GM23338 (cell line): ENCODE results near the gene REEP5. TPM values are rescaled to one million over a fixed set of nuclear protein-coding genes. Genes with fewer than 3 reads are reported as not detected.
A peak's percentile ranks its signal among the peaks of the same experiment; 100 is the strongest.

Source experiments
- ATAC-seq: fragments of 200-7000 bp; cut with Tn5 transposase; 3 replicates; pipeline ENCODE4 v1.9.1; 2020
- DNase-seq: peaks from one replicate; pipeline ENCODE4 v3.0.0-alpha.2; 2015; ENCODE audit warnings: low spot score
- H2AFZ ChIP-seq: fragments of 200-600 bp; sonication (generic); 2 replicates; pipeline ENCODE4 v1.8.0; 2016; ENCODE audit warnings: antibody characterized with exemption, mild to moderate bottlenecking, moderate library complexity
- H3F3A ChIP-seq: fragments of 200-600 bp; sonication (generic); replicated peaks from 2 replicates; pipeline ENCODE4 v1.8.0; 2017; ENCODE audit warnings: antibody characterized with exemption, mixed run types, low read depth
- H3K27ac ChIP-seq: fragments of 200-600 bp; sonication (generic); 2 replicates; pipeline ENCODE4 v1.6.1; 2016; ENCODE audit warnings: low read depth
- H3K27me3 ChIP-seq: fragments of 200-600 bp; sonication (generic); 2 replicates; pipeline ENCODE4 v1.8.0; 2016; ENCODE audit warnings: mild to moderate bottlenecking, mixed run types, moderate library complexity; ENCODE audit not compliant: insufficient read depth
- H3K36me3 ChIP-seq: fragments of 200-600 bp; sonication (generic); 2 replicates; pipeline ENCODE4 v1.8.0; 2016; ENCODE audit warnings: mild to moderate bottlenecking; ENCODE audit not compliant: insufficient read depth
- H3K4me1 ChIP-seq: fragments of 200-600 bp; sonication (generic); 2 replicates; pipeline ENCODE4 v1.8.0; 2016; ENCODE audit warnings: mild to moderate bottlenecking, moderate library complexity; ENCODE audit not compliant: insufficient read depth
- H3K4me2 ChIP-seq: fragments of 200-600 bp; sonication (generic); 2 replicates; pipeline ENCODE4 v1.7.1; 2017; ENCODE audit warnings: mixed run types
- H3K4me3 ChIP-seq: fragments of 200-600 bp; sonication (generic); 2 replicates; pipeline ENCODE4 v1.6.1; 2016; ENCODE audit warnings: mixed run types
- H3K79me2 ChIP-seq: fragments of 200-600 bp; sonication (generic); replicated peaks from 2 replicates; pipeline ENCODE4 v1.8.0; 2017; ENCODE audit warnings: mild to moderate bottlenecking; ENCODE audit not compliant: insufficient read depth
- H3K9me2 ChIP-seq: fragments of 200-600 bp; sonication (generic); 2 replicates; pipeline ENCODE4 v1.8.0; 2017; ENCODE audit not compliant: insufficient read depth
- H4K20me1 ChIP-seq: fragments of 200-600 bp; sonication (generic); replicated peaks from 2 replicates; pipeline ENCODE4 v1.8.0; 2017; ENCODE audit warnings: mild to moderate bottlenecking; ENCODE audit not compliant: insufficient read depth
- H3K27ac Mint-ChIP-seq: 2 replicates; pipeline ENCODE4 v1.8.0; 2020; ENCODE audit warnings: inconsistent platforms, mild to moderate bottlenecking, moderate library complexity, mixed read lengths
- H3K27me3 Mint-ChIP-seq: 3 replicates; pipeline ENCODE4 v1.8.0; 2022; ENCODE audit warnings: low read depth, mild to moderate bottlenecking, moderate library complexity, mixed read lengths, inconsistent platforms; ENCODE audit not compliant: insufficient read depth, poor library complexity
- H3K36me3 Mint-ChIP-seq: 3 replicates; pipeline ENCODE4 v1.8.0; 2021; ENCODE audit warnings: low read depth, mild to moderate bottlenecking, inconsistent platforms, moderate library complexity, mixed read lengths
- H3K4me1 Mint-ChIP-seq: 3 replicates; pipeline ENCODE4 v1.8.0; 2020; ENCODE audit warnings: mild to moderate bottlenecking, inconsistent platforms, mixed read lengths
- H3K4me3 Mint-ChIP-seq: 3 replicates; pipeline ENCODE4 v1.8.0; 2021; ENCODE audit warnings: moderate library complexity, mild to moderate bottlenecking, inconsistent platforms, mixed read lengths
- H3K9me3 Mint-ChIP-seq: 3 replicates; pipeline ENCODE4 v1.8.0; 2020; ENCODE audit warnings: moderate library complexity, mild to moderate bottlenecking, inconsistent platforms, mixed read lengths
- CREB1 ChIP-seq: fragments of 250-450 bp; sonication (Bioruptor Pico); IDR thresholded peaks from 2 replicates; pipeline ENCODE4 v1.5.0; 2020; ENCODE audit warnings: low read depth, mild to moderate bottlenecking, moderate library complexity
- CTCF ChIP-seq, 2 experiments: fragments of 200-600 bp in 1 of 2; sonication (generic) in 1 of 2; conservative IDR thresholded peaks; 2 replicates each; pipeline versions ENCODE4 v1.5.1 to v1.6.1; 2016 to 2017; ENCODE audit warnings: antibody characterized with exemption in 2 of 2, low read depth in 2 of 2, mild to moderate bottlenecking in 2 of 2, moderate library complexity in 1 of 2
- ETS1 ChIP-seq: IDR thresholded peaks from 2 replicates; pipeline ENCODE4 v1.6.1; 2016; ENCODE audit warnings: antibody characterized with exemption
- EZH2 ChIP-seq: fragments of 200-600 bp; sonication (generic); IDR thresholded peaks from one replicate; pipeline ENCODE4 v1.8.0; 2017; ENCODE audit warnings: antibody characterized with exemption, mild to moderate bottlenecking, low read depth; ENCODE audit not compliant: unreplicated experiment
- EZH2phosphoT487 ChIP-seq: fragments of 200-600 bp; sonication (generic); IDR thresholded peaks from one replicate; pipeline ENCODE4 v1.8.1; 2018; ENCODE audit warnings: antibody characterized with exemption; ENCODE audit not compliant: unreplicated experiment
- JUNB ChIP-seq: IDR thresholded peaks from one replicate; pipeline ENCODE4 v1.6.1; 2016; ENCODE audit warnings: antibody characterized with exemption; ENCODE audit not compliant: unreplicated experiment
- NANOG ChIP-seq: IDR thresholded peaks from 2 replicates; pipeline ENCODE4 v1.6.1; 2016; ENCODE audit warnings: antibody characterized with exemption, borderline replicate concordance
- POLR2AphosphoS5 ChIP-seq: IDR thresholded peaks from 2 replicates; pipeline ENCODE4 v1.6.1; 2016; ENCODE audit warnings: antibody characterized with exemption, low read depth
- REST ChIP-seq: IDR thresholded peaks from one replicate; pipeline ENCODE4 v1.6.1; 2018; ENCODE audit warnings: antibody characterized with exemption; ENCODE audit not compliant: unreplicated experiment
- STAT1 ChIP-seq: IDR thresholded peaks from one replicate; pipeline ENCODE4 v1.6.1; 2016; ENCODE audit warnings: antibody characterized with exemption; ENCODE audit not compliant: unreplicated experiment
- ZNF114 ChIP-seq: fragments of 250-450 bp; sonication (Bioruptor Pico); IDR thresholded peaks from 2 replicates; pipeline ENCODE4 v1.5.0; 2020; ENCODE audit warnings: mild to moderate bottlenecking, moderate library complexity
- ZNF331 ChIP-seq: fragments of 250-450 bp; sonication (Bioruptor Pico); IDR thresholded peaks from 2 replicates; pipeline ENCODE4 v1.5.0; 2020; ENCODE audit warnings: low read depth, mild to moderate bottlenecking, moderate library complexity
- ZNF462 ChIP-seq: fragments of 250-450 bp; sonication (Bioruptor Pico); IDR thresholded peaks from 2 replicates; pipeline ENCODE4 v1.5.0; 2020; ENCODE audit warnings: mild to moderate bottlenecking, moderate library complexity
- polyA plus RNA-seq: library from polyadenylated mRNA; unstranded; fragments of >200 nt; fragmentation: Nextera tagmentation; extraction: Ambion mirVana; gene quantifications from 2 replicates; pipeline ENCODE4 v1.2.1, GENCODE V29; 2016
- total RNA-seq: library from RNA; depleted of rRNA; stranded (reverse); fragments of >200 nt; shearing (Covaris generic); gene quantifications from 2 replicates; pipeline ENCODE4 v1.2.3, GENCODE V29; 2014

The REEP5 gene
- total and polyA plus RNA-seq, 2 experiments from 2014 or later = 32.5 to 111 TPM

GRCh38 chr5:112883192-112883591, 38.8 kb downstream of the REEP5 start:
- Histone ChIP-seq H3K9me2 (no peaks in the 10 kb centered on the region), H3K4me1 (no peaks in the 10 kb centered on the region), H3F3A (no peaks in the 10 kb centered on the region), H3K27ac (peak overlapping the region; percentile 39; the same call in 1 of the 2 replicates), H2AFZ (no peak overlapping the region), H4K20me1 (peaks cover 8% of the 10 kb centered on the region; the same call in 1 of the 2 replicates), H3K4me2 (no peak overlapping the region), H3K27me3 (no peaks in the 10 kb centered on the region), H3K36me3 (no peaks in the 10 kb centered on the region; the same call in 1 of the 2 replicates), H3K4me3 (no peak overlapping the region), H3K79me2 (no peaks in the 10 kb centered on the region; the same call in 1 of the 2 replicates)
- no peak overlapping the region for H3K4me3 Mint-ChIP-seq
- H3K4me1 Mint-ChIP-seq = peaks cover 4% of the 10 kb centered on the region; the same call in 2 of the 3 replicates
- no peak for TF ChIP-seq NANOG
- no peak for TF ChIP-seq EZH2
- TF ChIP-seq ZNF114 (CRISPR knock-in tag) = no peak
- no peak for TF ChIP-seq JUNB
- TF ChIP-seq REST = no peak
- TF ChIP-seq ZNF331 (CRISPR knock-in tag) = no peak
- no peak for TF ChIP-seq ETS1
- TF ChIP-seq CTCF (conservative IDR thresholded peaks at IDR 0.05; ENCODE audit: low read depth in 2 of 2) = no peak
- no peak for TF ChIP-seq POLR2AphosphoS5
- TF ChIP-seq EZH2phosphoT487 = no peak
- no peak for TF ChIP-seq CREB1 (CRISPR knock-in tag)
- TF ChIP-seq ZNF462 (CRISPR knock-in tag) = no peak
- no peak for TF ChIP-seq STAT1
- ATAC-seq (no peak), DNase-seq (no peak)
- H3K27ac Mint-ChIP-seq = no peak overlapping the region
- no peaks in the 10 kb centered on the region for H3K9me3 Mint-ChIP-seq
- no peaks in the 10 kb centered on the region for H3K27me3 Mint-ChIP-seq
- H3K36me3 Mint-ChIP-seq = peaks cover 35% of the 10 kb centered on the region
